PC-9 (cell line): ENCODE measurements around the gene C1QL2. TPM values are rescaled to one million over a fixed set of nuclear protein-coding genes. Genes with fewer than 3 reads are reported as not detected.

Experiments
- BruUV-seq: library from RNA; stranded (reverse); fragments of 400-500 nt; replicated peaks from 2 replicates; lab custom pipeline; 2021; lab: Mats Ljungman, UMichigan
- CTCF ChIA-PET: fragments of 300-600 bp; sonication (Branson Sonifier 250); formaldehyde crosslinking; loops from one replicate; lab custom pipeline; 2022; ENCODE audit warnings: antibody characterized with exemption; lab: Charles Lee
- POLR2A ChIA-PET: fragments of 300-600 bp; sonication (Branson Sonifier 250); formaldehyde crosslinking; loops from one replicate; lab custom pipeline; 2022; ENCODE audit warnings: antibody characterized with exemption; ENCODE audit not compliant: unreplicated experiment; lab: Charles Lee
- DNase-seq, 2 experiments: peaks; one replicate each; pipeline versions ENCODE4 v3.0.0 to v3.0.0-alpha.2; 2015 to 2022; ENCODE audit warnings: mixed read lengths in 1 of 2
- H2AFZ ChIP-seq: fragments of 200-600 bp; sonication (generic); 2 replicates; pipeline ENCODE4 v1.8.1; 2017; ENCODE audit warnings: antibody characterized with exemption
- H3F3A ChIP-seq: fragments of 200-600 bp; sonication (generic); 2 replicates; pipeline ENCODE4 v1.8.1; 2017; ENCODE audit warnings: antibody characterized with exemption, mild to moderate bottlenecking, low read depth; ENCODE audit not compliant: insufficient read depth
- H3K27ac ChIP-seq: fragments of 200-600 bp; sonication (generic); 2 replicates; pipeline ENCODE4 v1.6.1; 2016; ENCODE audit warnings: mixed run types
- H3K27me3 ChIP-seq: fragments of 200-600 bp; sonication (generic); 2 replicates; pipeline ENCODE4 v1.6.1; 2016; ENCODE audit warnings: low read depth, mixed run types; ENCODE audit not compliant: insufficient read depth
- H3K36me3 ChIP-seq: fragments of 200-600 bp; sonication (generic); 2 replicates; pipeline ENCODE4 v1.6.1; 2016; ENCODE audit warnings: low read depth, mixed run types
- H3K4me1 ChIP-seq: fragments of 200-600 bp; sonication (generic); replicated peaks from 2 replicates; pipeline ENCODE4 v1.6.1; 2016; ENCODE audit warnings: mixed run types; ENCODE audit not compliant: insufficient read depth
- H3K4me2 ChIP-seq: fragments of 200-600 bp; sonication (generic); 2 replicates; pipeline ENCODE4 v1.6.1; 2017; ENCODE audit warnings: mixed run types
- H3K4me3 ChIP-seq: fragments of 200-600 bp; sonication (generic); 2 replicates; pipeline ENCODE4 v1.6.1; 2016; ENCODE audit warnings: mixed run types
- H3K79me2 ChIP-seq: fragments of 200-600 bp; sonication (generic); 2 replicates; pipeline ENCODE4 v1.6.1; 2017; ENCODE audit warnings: low read depth, mixed run types
- H3K9me2 ChIP-seq: fragments of 200-600 bp; sonication (generic); 2 replicates; pipeline ENCODE4 v1.8.1; 2017; ENCODE audit warnings: mild to moderate bottlenecking; ENCODE audit not compliant: insufficient read depth
- H3K9me3 ChIP-seq: fragments of 200-600 bp; sonication (generic); 2 replicates; pipeline ENCODE4 v1.8.1; 2016; ENCODE audit warnings: low read depth; ENCODE audit not compliant: insufficient read depth
- H4K20me1 ChIP-seq: fragments of 200-600 bp; sonication (generic); 2 replicates; pipeline ENCODE4 v1.8.1; 2017; ENCODE audit not compliant: insufficient read depth
- EZH2 ChIP-seq: fragments of 200-600 bp; sonication (generic); IDR thresholded peaks from 2 replicates; pipeline ENCODE4 v1.8.0; 2017; ENCODE audit warnings: antibody characterized with exemption, low read depth
- intact Hi-C: fragments of 100-400 bp; cut with micrococcal nuclease; formaldehyde crosslinking; loops from one replicate; pipeline ENCODE4 v1.10.0; 2022; ENCODE audit not compliant: unreplicated experiment
- total RNA-seq: library from RNA; stranded (reverse); gene quantifications from 2 replicates; pipeline ENCODE4 v1.2.3, GENCODE V29; 2021
- TF ChIP-seq, protein P1 (sequence below): fragments of 200-600 bp; sonication (generic); conservative IDR thresholded peaks from 2 replicates; pipeline ENCODE4 v1.6.1; 2017; ENCODE audit warnings: mixed run types, antibody characterized with exemption, mild to moderate bottlenecking, moderate library complexity

Gene C1QL2
- total RNA-seq, 1 experiment from 2014 or later, result not detected

DNA sequence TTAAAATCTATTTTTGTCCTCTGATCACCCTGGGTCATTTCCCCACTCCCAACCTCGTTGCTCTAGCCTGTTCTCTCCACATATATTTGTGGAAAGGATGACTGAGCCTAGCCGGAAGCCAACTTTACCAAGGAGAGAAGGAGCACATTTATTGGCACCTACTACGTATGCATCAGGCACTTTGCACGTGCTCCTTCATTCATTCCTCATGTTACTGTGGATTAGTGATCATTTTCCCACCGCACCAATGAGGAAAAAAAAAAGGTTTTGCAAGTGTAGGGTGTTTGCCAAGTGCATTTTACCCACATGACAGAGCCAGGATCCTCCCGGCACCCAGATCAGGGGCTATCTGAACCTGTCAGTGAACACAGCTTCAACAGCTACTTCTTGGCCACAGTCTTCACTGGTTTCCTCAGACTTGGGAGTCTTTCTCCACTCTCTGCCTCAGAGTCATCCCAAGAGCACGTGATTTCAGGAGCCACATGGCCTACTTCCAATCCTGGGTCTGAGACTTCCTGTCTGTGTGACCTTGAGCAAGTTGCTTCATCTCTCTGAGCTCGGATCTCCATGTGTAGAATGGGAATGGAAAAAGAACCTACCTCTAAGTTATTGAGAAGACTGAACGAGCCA is 1.9 kb upstream of the C1QL2 start:
- no peak overlapping the region for H2AFZ ChIP-seq
- no peaks in the 10 kb centered on the region for H3K9me3 ChIP-seq
- no peaks in the 10 kb centered on the region for H3F3A ChIP-seq
- no peak overlapping the region for H3K27ac ChIP-seq
- no peaks in the 10 kb centered on the region for H3K9me2 ChIP-seq
- intact Hi-C loops, result no loop called here
- no TSS peak for BruUV-seq
- no peaks in the 10 kb centered on the region for H3K36me3 ChIP-seq
- no peaks in the 10 kb centered on the region for H4K20me1 ChIP-seq
- CTCF ChIA-PET, result no interaction called here
- DNase-seq, result no peak
- H3K4me2 ChIP-seq, result no peak overlapping the region
- no peaks in the 10 kb centered on the region for H3K4me1 ChIP-seq
- H3K4me3 ChIP-seq, result no peak overlapping the region
- POLR2A ChIA-PET, result no interaction called here
- TF ChIP-seq, protein P1, sequence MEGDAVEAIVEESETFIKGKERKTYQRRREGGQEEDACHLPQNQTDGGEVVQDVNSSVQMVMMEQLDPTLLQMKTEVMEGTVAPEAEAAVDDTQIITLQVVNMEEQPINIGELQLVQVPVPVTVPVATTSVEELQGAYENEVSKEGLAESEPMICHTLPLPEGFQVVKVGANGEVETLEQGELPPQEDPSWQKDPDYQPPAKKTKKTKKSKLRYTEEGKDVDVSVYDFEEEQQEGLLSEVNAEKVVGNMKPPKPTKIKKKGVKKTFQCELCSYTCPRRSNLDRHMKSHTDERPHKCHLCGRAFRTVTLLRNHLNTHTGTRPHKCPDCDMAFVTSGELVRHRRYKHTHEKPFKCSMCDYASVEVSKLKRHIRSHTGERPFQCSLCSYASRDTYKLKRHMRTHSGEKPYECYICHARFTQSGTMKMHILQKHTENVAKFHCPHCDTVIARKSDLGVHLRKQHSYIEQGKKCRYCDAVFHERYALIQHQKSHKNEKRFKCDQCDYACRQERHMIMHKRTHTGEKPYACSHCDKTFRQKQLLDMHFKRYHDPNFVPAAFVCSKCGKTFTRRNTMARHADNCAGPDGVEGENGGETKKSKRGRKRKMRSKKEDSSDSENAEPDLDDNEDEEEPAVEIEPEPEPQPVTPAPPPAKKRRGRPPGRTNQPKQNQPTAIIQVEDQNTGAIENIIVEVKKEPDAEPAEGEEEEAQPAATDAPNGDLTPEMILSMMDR, result no peak
- no peak for TF ChIP-seq EZH2
- H3K79me2 ChIP-seq, result no peaks in the 10 kb centered on the region
- H3K27me3 ChIP-seq, result peaks cover 19% of the 10 kb centered on the region

GRCh38 chr2:119157850-119158511 is 570 bp downstream of the C1QL2 start:
- Histone ChIP-seq H3K4me3 (no peak overlapping the region), H2AFZ (no peak overlapping the region), H3K79me2 (no peaks in the 10 kb centered on the region), H3K27ac (no peak overlapping the region), H3F3A (no peaks in the 10 kb centered on the region), H3K4me2 (no peak overlapping the region), H3K36me3 (no peaks in the 10 kb centered on the region), H4K20me1 (no peaks in the 10 kb centered on the region), H3K4me1 (no peaks in the 10 kb centered on the region), H3K9me3 (no peaks in the 10 kb centered on the region), H3K27me3 (peaks cover 11% of the 10 kb centered on the region; the same call in 1 of the 2 replicates), H3K9me2 (no peaks in the 10 kb centered on the region)
- no peak for TF ChIP-seq EZH2
- TF ChIP-seq, protein P1, result no peak
- DNase-seq, result no peak
- ChIA-PET POLR2A (no interaction called here), CTCF (no interaction called here)
- intact Hi-C loops, result no loop called here
- no TSS peak for BruUV-seq

DNA sequence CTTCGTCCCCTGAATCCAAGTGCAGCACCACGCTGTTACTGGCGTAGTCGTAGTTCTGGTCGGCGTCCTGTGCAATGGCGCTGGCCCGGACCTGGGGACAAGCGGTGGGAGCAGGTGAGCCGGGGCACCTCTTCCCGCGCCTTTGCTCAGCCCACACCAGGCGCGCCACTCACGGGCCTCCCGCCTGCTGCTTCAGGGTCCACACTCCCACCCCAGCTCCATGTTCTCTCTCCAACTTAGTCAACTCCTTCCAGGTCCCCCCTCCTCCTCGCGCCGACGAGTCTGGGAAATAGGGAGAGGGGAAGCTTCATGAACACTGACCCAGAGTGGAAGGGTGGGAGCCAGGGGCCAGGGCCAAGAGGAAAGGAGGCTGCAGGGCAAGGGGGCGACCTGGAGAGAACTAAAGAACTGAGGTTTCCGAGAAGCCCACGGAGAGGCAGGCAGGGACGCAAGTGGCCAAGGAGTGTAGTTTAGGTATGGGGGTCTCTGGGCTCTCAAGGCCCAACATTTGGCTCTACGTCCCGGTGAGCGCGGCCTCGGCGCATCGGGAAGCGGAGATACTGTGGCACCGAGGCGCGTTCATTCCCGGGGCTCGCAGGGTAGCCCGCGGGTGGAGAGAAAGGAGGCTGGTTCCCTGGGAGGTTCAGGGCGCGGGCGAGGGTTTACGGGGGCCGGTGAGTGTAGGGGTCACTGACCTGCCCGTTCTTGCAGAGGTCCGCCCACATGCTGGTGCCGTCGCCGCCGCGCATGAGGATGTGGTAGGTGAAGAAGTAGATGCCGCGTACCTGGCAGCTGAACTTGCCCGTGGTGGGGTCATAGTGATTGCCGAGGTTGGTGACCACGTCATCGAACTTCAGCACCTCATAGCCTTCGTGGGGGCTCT is 1.4 kb downstream of the C1QL2 start:
- Histone ChIP-seq H4K20me1 (no peaks in the 10 kb centered on the region), H3K9me3 (no peaks in the 10 kb centered on the region), H3K36me3 (no peaks in the 10 kb centered on the region), H3K27me3 (peaks cover 5% of the 10 kb centered on the region; the same call in 1 of the 2 replicates), H3F3A (no peaks in the 10 kb centered on the region), H2AFZ (no peak overlapping the region), H3K79me2 (no peaks in the 10 kb centered on the region), H3K9me2 (no peaks in the 10 kb centered on the region), H3K4me3 (no peak overlapping the region), H3K4me1 (no peaks in the 10 kb centered on the region), H3K4me2 (peak overlapping the region; percentile 37; the same call in 1 of the 2 replicates), H3K27ac (no peak overlapping the region)
- ChIA-PET CTCF (no interaction called here), POLR2A (no interaction called here)
- intact Hi-C loops, result no loop called here
- DNase-seq, result no peak
- TF ChIP-seq, protein P1, result no peak
- no peak for TF ChIP-seq EZH2
- BruUV-seq, result no TSS peak
